Measurements from ENCODE around the gene PTPRZ1.

GRCh38 chr7:121985476-121986030, 112.6 kb downstream of the PTPRZ1 start:
- TF ChIP-seq, protein P1, sequence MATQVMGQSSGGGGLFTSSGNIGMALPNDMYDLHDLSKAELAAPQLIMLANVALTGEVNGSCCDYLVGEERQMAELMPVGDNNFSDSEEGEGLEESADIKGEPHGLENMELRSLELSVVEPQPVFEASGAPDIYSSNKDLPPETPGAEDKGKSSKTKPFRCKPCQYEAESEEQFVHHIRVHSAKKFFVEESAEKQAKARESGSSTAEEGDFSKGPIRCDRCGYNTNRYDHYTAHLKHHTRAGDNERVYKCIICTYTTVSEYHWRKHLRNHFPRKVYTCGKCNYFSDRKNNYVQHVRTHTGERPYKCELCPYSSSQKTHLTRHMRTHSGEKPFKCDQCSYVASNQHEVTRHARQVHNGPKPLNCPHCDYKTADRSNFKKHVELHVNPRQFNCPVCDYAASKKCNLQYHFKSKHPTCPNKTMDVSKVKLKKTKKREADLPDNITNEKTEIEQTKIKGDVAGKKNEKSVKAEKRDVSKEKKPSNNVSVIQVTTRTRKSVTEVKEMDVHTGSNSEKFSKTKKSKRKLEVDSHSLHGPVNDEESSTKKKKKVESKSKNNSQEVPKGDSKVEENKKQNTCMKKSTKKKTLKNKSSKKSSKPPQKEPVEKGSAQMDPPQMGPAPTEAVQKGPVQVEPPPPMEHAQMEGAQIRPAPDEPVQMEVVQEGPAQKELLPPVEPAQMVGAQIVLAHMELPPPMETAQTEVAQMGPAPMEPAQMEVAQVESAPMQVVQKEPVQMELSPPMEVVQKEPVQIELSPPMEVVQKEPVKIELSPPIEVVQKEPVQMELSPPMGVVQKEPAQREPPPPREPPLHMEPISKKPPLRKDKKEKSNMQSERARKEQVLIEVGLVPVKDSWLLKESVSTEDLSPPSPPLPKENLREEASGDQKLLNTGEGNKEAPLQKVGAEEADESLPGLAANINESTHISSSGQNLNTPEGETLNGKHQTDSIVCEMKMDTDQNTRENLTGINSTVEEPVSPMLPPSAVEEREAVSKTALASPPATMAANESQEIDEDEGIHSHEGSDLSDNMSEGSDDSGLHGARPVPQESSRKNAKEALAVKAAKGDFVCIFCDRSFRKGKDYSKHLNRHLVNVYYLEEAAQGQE (IDR thresholded peaks at IDR 0.05; ENCODE audit: low read depth), result no peak
- TF ChIP-seq CREB1 (IDR thresholded peaks at IDR 0.05; ENCODE audit: low read depth), result no peak
- no peak for TF ChIP-seq EP300 (IDR thresholded peaks at IDR 0.05; ENCODE audit: borderline replicate concordance)
- TF ChIP-seq MAX (IDR thresholded peaks at IDR 0.05), result no peak
- no peak for TF ChIP-seq RAD21 (IDR thresholded peaks at IDR 0.05; ENCODE audit: low read depth)
- TF ChIP-seq TAF1 (IDR thresholded peaks at IDR 0.05; ENCODE audit: low read depth), result no peak
